GM18502 (cell line): ENCODE results near the gene TICAM1.

Experiments
- ATAC-seq: cut with Tn5 transposase; IDR thresholded peaks from one replicate; pipeline ENCODE4 v1.9.1; 2021; ENCODE audit warnings: mild to moderate bottlenecking; ENCODE audit not compliant: unreplicated experiment, poor library complexity

TICAM1 gene

GRCh38 chr19:4774136-4774535, 57.4 kb downstream of the TICAM1 start:
- no peak for ATAC-seq

- ATAC-seq = no peak
Measured at GRCh38 chr19:4773047-4773640, 58.4 kb downstream of the TICAM1 start.

- ATAC-seq = no peak
Measured at GRCh38 chr19:4772566-4772965, 58.9 kb downstream of the TICAM1 start.

GRCh38 chr19:4768934-4769777, 62.4 kb downstream of the TICAM1 start:
- no peak for ATAC-seq
